H1 (cell line): Measurements from ENCODE around the gene GDE1. TPM values are rescaled to one million over a fixed set of nuclear protein-coding genes. Genes with fewer than 3 reads are reported as not detected.

ENCODE experiments used
- CTCF ChIA-PET: fragments of 300-600 bp; sonication (Branson Sonifier 250); formaldehyde crosslinking; loops from one replicate; lab custom pipeline; 2021; ENCODE audit not compliant: partially characterized antibody; lab: Charles Lee
- POLR2A ChIA-PET: fragments of 300-600 bp; sonication (Branson Sonifier 250); formaldehyde crosslinking; loops from one replicate; lab custom pipeline; 2021; ENCODE audit warnings: inconsistent platforms; ENCODE audit not compliant: partially characterized antibody; lab: Charles Lee
- DNase-seq, 2 experiments: peaks; one replicate each; pipeline versions ENCODE4 v3.0.0 to v3.0.0-alpha.2; 2010 to 2022; ENCODE audit warnings: low spot score in 2 of 2, low read depth in 1 of 2, mixed read lengths in 1 of 2
- FAIRE-seq: peaks from 2 replicates; lab custom pipeline; 2011; peaks lifted over from hg19 to GRCh38; lab: Jason Lieb, UNC
- H2AFZ ChIP-seq: 2 replicates; pipeline ENCODE4 v1.8.1; 2012; ENCODE audit warnings: low read length, inconsistent platforms
- H2AK5ac ChIP-seq: 2 replicates; pipeline ENCODE4 v1.6.1; 2013; ENCODE audit warnings: low read depth, low read length
- H2BK120ac ChIP-seq: replicated peaks from 2 replicates; pipeline ENCODE3; 2013; ENCODE audit warnings: low read depth, low read length, inconsistent platforms
- H2BK12ac ChIP-seq: 2 replicates; pipeline ENCODE4 v1.6.1; 2013; ENCODE audit warnings: low read depth, low read length
- H2BK15ac ChIP-seq: 2 replicates; pipeline ENCODE4 v1.6.1; 2013; ENCODE audit warnings: low read length
- H2BK20ac ChIP-seq: 2 replicates; pipeline ENCODE4 v1.6.1; 2013; ENCODE audit warnings: low read length
- H2BK5ac ChIP-seq: 2 replicates; pipeline ENCODE4 v1.6.1; 2013; ENCODE audit warnings: low read depth, low read length
- H3K14ac ChIP-seq: 2 replicates; pipeline ENCODE4 v1.6.1; 2013; ENCODE audit warnings: inconsistent platforms; ENCODE audit not compliant: insufficient read length
- H3K18ac ChIP-seq: 2 replicates; pipeline ENCODE4 v1.6.1; 2013; ENCODE audit warnings: low read length; ENCODE audit errors: extremely low read depth
- H3K23ac ChIP-seq: 2 replicates; pipeline ENCODE4 v1.6.1; 2013; ENCODE audit warnings: inconsistent platforms; ENCODE audit not compliant: insufficient read length
- H3K23me2 ChIP-seq: 2 replicates; pipeline ENCODE4 v1.6.1; 2013; ENCODE audit warnings: low read depth, low read length
- H3K27ac ChIP-seq: 2 replicates; pipeline ENCODE4 v1.6.1; 2011; ENCODE audit warnings: low read depth, low read length, inconsistent platforms
- H3K27me3 ChIP-seq, 4 experiments: replicated peaks in 1 of 4; 1 replicate in 1 of 4; 2 replicates in 3 of 4; pipeline versions ENCODE4 v1.6.1 to v1.8.1; 2011 to 2013; ENCODE audit warnings: low read length in 3 of 4, mild to moderate bottlenecking in 3 of 4, inconsistent platforms in 2 of 4, mixed read lengths in 2 of 4, moderate library complexity in 1 of 4; ENCODE audit not compliant: control insufficient read depth in 3 of 4, insufficient read depth in 3 of 4; ENCODE audit errors: extremely low read depth in 1 of 4
- H3K36me3 ChIP-seq, 4 experiments: 2 replicates each; pipeline versions ENCODE4 v1.6.1 to v1.8.1; 2011 to 2013; ENCODE audit warnings: mild to moderate bottlenecking in 4 of 4, low read length in 3 of 4, moderate library complexity in 2 of 4, control low read depth in 1 of 4, inconsistent platforms in 1 of 4; ENCODE audit not compliant: insufficient read depth in 4 of 4, control insufficient read depth in 2 of 4
- H3K4ac ChIP-seq: replicated peaks from 2 replicates; pipeline ENCODE3; 2013; ENCODE audit warnings: low read length, low read depth, mixed read lengths, inconsistent platforms; ENCODE audit not compliant: insufficient read length
- H3K4me1 ChIP-seq, 4 experiments: replicated peaks in 1 of 4; 1 replicate in 1 of 4; 2 replicates in 3 of 4; pipeline versions ENCODE4 v1.6.1 to v1.8.1; 2011 to 2013; ENCODE audit warnings: low read length in 3 of 4, inconsistent platforms in 2 of 4, mixed read lengths in 1 of 4; ENCODE audit not compliant: insufficient read depth in 4 of 4, control insufficient read depth in 3 of 4
- H3K4me2 ChIP-seq, 2 experiments: 2 replicates each; pipeline versions ENCODE4 v1.6.1 to v1.8.1; 2011 to 2013; ENCODE audit warnings: low read depth in 2 of 2, low read length in 2 of 2, control low read depth in 1 of 2, inconsistent platforms in 1 of 2, mild to moderate bottlenecking in 1 of 2; ENCODE audit not compliant: insufficient read depth in 1 of 2
- H3K4me3 ChIP-seq, 4 experiments: fragments of 200-600, 300-600 bp in 1 of 4; sonication (generic), shearing (Covaris generic), sonication (Bioruptor Twin) in 1 of 4; 2 replicates each; pipeline versions ENCODE4 v1.5.1 to v1.8.1; 2011 to 2016; ENCODE audit warnings: low read length in 4 of 4, low read depth in 3 of 4, control low read depth in 2 of 4, inconsistent platforms in 2 of 4, mild to moderate bottlenecking in 2 of 4, mixed read lengths in 1 of 4, moderate library complexity in 1 of 4; ENCODE audit not compliant: insufficient read depth in 2 of 4; ENCODE audit errors: extremely low read depth in 1 of 4
- H3K56ac ChIP-seq: replicated peaks from 2 replicates; pipeline ENCODE3; 2013; ENCODE audit warnings: low read depth, mild to moderate bottlenecking, mixed read lengths, low read length, inconsistent platforms; ENCODE audit not compliant: insufficient read length
- H3K79me1 ChIP-seq: 2 replicates; pipeline ENCODE4 v1.6.1; 2013; ENCODE audit warnings: low read depth, low read length, control low read depth
- H3K79me2 ChIP-seq, 2 experiments: 2 replicates each; pipeline versions ENCODE4 v1.6.1 to v1.8.1; 2012 to 2013; ENCODE audit warnings: low read length in 2 of 2, mild to moderate bottlenecking in 2 of 2, inconsistent platforms in 1 of 2; ENCODE audit not compliant: insufficient read depth in 2 of 2, control insufficient read depth in 1 of 2
- H3K9ac ChIP-seq, 4 experiments: replicated peaks in 1 of 4; 1 replicate in 1 of 4; 2 replicates in 3 of 4; pipeline versions ENCODE4 v1.6.1 to v1.8.1; 2011 to 2013; ENCODE audit warnings: low read depth in 3 of 4, low read length in 3 of 4, control low read depth in 2 of 4, mild to moderate bottlenecking in 2 of 4, moderate library complexity in 2 of 4, inconsistent platforms in 1 of 4; ENCODE audit errors: extremely low read depth in 1 of 4
- H3K9me3 ChIP-seq, 2 experiments: 2 replicates each; pipeline versions ENCODE4 v1.6.1 to v1.8.1; 2012 to 2013; ENCODE audit warnings: mild to moderate bottlenecking in 2 of 2, moderate library complexity in 2 of 2, control low read depth in 1 of 2, inconsistent platforms in 1 of 2, low read depth in 1 of 2, low read length in 1 of 2, mixed read lengths in 1 of 2; ENCODE audit not compliant: insufficient read depth in 2 of 2
- H4K20me1 ChIP-seq, 2 experiments: replicated peaks in 1 of 2; 2 replicates each; pipeline versions ENCODE3 to v1.8.1; 2011 to 2013; ENCODE audit warnings: inconsistent platforms in 2 of 2, low read length in 2 of 2, mild to moderate bottlenecking in 1 of 2; ENCODE audit not compliant: insufficient read depth in 2 of 2, control insufficient read depth in 1 of 2
- H4K5ac ChIP-seq: 2 replicates; pipeline ENCODE4 v1.6.1; 2013; ENCODE audit warnings: low read length, low read depth, mixed read lengths, inconsistent platforms; ENCODE audit not compliant: insufficient read length
- H4K8ac ChIP-seq: 2 replicates; pipeline ENCODE4 v1.8.0; 2013; ENCODE audit warnings: mild to moderate bottlenecking, moderate library complexity, low read length, inconsistent platforms; ENCODE audit not compliant: insufficient read depth; ENCODE audit errors: extremely low read depth
- H4K91ac ChIP-seq: replicated peaks from 2 replicates; pipeline ENCODE3; 2013; ENCODE audit warnings: low read length, mixed read lengths, inconsistent platforms; ENCODE audit not compliant: insufficient read length
- BCL11A ChIP-seq, 2 experiments: IDR thresholded peaks; one replicate each; pipeline ENCODE4 v1.6.1; 2011; ENCODE audit warnings: low read depth in 2 of 2, low read length in 2 of 2, mild to moderate bottlenecking in 2 of 2
- CEBPB ChIP-seq: IDR thresholded peaks from 2 replicates; pipeline ENCODE4 v1.6.1; 2012; ENCODE audit warnings: low read depth, low read length
- FOSL1 ChIP-seq: IDR thresholded peaks from 2 replicates; pipeline ENCODE4 v1.6.1; 2011; ENCODE audit warnings: mild to moderate bottlenecking, low read depth, low read length, moderate library complexity; ENCODE audit not compliant: insufficient read depth
- KDM5A ChIP-seq: fragments of 200-600 bp; IDR thresholded peaks from 2 replicates; pipeline ENCODE4 v1.7.1; 2012; ENCODE audit warnings: mild to moderate bottlenecking, low read length, inconsistent platforms, mixed read lengths
- NANOG ChIP-seq: IDR thresholded peaks from 2 replicates; pipeline ENCODE4 v1.6.1; 2011; ENCODE audit warnings: low read length, low read depth, mild to moderate bottlenecking, inconsistent platforms; ENCODE audit not compliant: insufficient read depth, poor library complexity, severe bottlenecking
- POLR2AphosphoS5 ChIP-seq: IDR thresholded peaks from 2 replicates; pipeline ENCODE4 v1.6.1; 2011; ENCODE audit warnings: low read depth, low read length
- RBBP5 ChIP-seq: IDR thresholded peaks from 2 replicates; pipeline ENCODE4 v1.7.1; 2012; ENCODE audit warnings: low read depth, mild to moderate bottlenecking, inconsistent platforms, low read length, moderate library complexity, borderline replicate concordance
- SIN3A ChIP-seq, 2 experiments: IDR thresholded peaks in 1 of 2; conservative IDR thresholded peaks in 1 of 2; 2 replicates each; pipeline ENCODE4 v1.6.1; 2011 to 2012; ENCODE audit warnings: low read length in 2 of 2, improper control_type of control experiment in 1 of 2, low read depth in 1 of 2, mild to moderate bottlenecking in 1 of 2
- TAF7 ChIP-seq: optimal IDR thresholded peaks from 2 replicates; pipeline ENCODE3; 2011; ENCODE audit warnings: low read depth, mild to moderate bottlenecking, inconsistent platforms, low read length, moderate library complexity, borderline replicate concordance
- TCF12 ChIP-seq: IDR thresholded peaks from 2 replicates; pipeline ENCODE4 v1.6.1; 2011; ENCODE audit warnings: low read depth, mild to moderate bottlenecking, low read length
- TEAD4 ChIP-seq: IDR thresholded peaks from 2 replicates; pipeline ENCODE4 v1.6.1; 2012; ENCODE audit warnings: low read depth, low read length, inconsistent platforms, mixed read lengths
- WGBS, 2 experiments: shearing (Covaris generic) in 1 of 2; methylation state at CpG; one replicate each; pipeline versions ENCODE4 v1.1.6 to v1.1.7; 2013 to 2015; ENCODE audit warnings: low lambda C conversion rate in 2 of 2, mixed read lengths in 2 of 2, inconsistent platforms in 1 of 2, low coverage in 1 of 2, missing lambda C conversion rate in 1 of 2; ENCODE audit not compliant: insufficient replicate concordance in 2 of 2, insufficient coverage in 1 of 2, insufficient read length in 1 of 2; ENCODE audit errors: extremely low coverage in 1 of 2, missing lambda C conversion rate in 1 of 2; 5-methylcytosine and 5-hydroxymethylcytosine counted together
- polyA plus RNA-seq, 7 experiments: library from polyadenylated mRNA; depleted of rRNA in 3 of 7; stranded (reverse) in 5 of 7; unstranded in 2 of 7; fragments of >200 nt in 5 of 7; fragments of 200-250 nt in 2 of 7; gene quantifications; 1 replicate in 5 of 7; 2 replicates in 1 of 7; 4 replicates in 1 of 7; pipeline versions ENCODE4 v1.2.1 to v1.2.3, GENCODE V29; 2011 to 2013; ENCODE audit warnings: missing spikeins in 2 of 7, mixed read lengths in 2 of 7
- total RNA-seq: library from RNA; stranded (reverse); fragmentation: NEBNext Ultra II Directional; extraction: Animal tissue kit (Norgen Biotek cat#: 25700); gene quantifications from 2 replicates; pipeline ENCODE4 v1.2.1, GENCODE V29; 2021
- TF ChIP-seq, protein P1 (sequence below): IDR thresholded peaks from 2 replicates; pipeline ENCODE4 v1.6.1; 2011; ENCODE audit warnings: low read length, improper control_type of control experiment

Gene GDE1
- total and polyA plus RNA-seq, 2 of the 8 experiments (the other 6 are each of a cell fraction or from before 2014, with no cell fraction given): 29.2 to 70.8 TPM

- Histone ChIP-seq H4K8ac (no peak overlapping the region), H2BK5ac (no peak overlapping the region), H3K4me2 (no peak overlapping the region), H3K36me3 (no peaks in the 10 kb centered on the region), H3K27ac (no peak overlapping the region), H3K27me3 (no peaks in the 10 kb centered on the region), H3K23ac (no peak overlapping the region), H4K20me1 (peaks cover 0 to 1% of the 10 kb centered on the region in 2 experiments), H3K4ac (no peak overlapping the region), H2AFZ (peak overlapping the region; percentile 68), H3K14ac (no peak overlapping the region), H2BK120ac (no peak overlapping the region), H4K5ac (no peak overlapping the region), H2AK5ac (no peak overlapping the region), H3K9ac (no peak overlapping the region; a peak in 1 of 7 replicates), H3K4me3 (no peak overlapping the region), H2BK15ac (0 out of 2 replicates have a peak overlapping the region, but pooled peaks have one; percentile 31), H3K18ac (no peak overlapping the region), H3K79me2 (no peaks in the 10 kb centered on the region), H2BK12ac (no peak overlapping the region), H3K23me2 (no peaks in the 10 kb centered on the region), H3K79me1 (no peaks in the 10 kb centered on the region), H2BK20ac (no peak overlapping the region), H4K91ac (no peak overlapping the region), H3K9me3 (no peaks in the 10 kb centered on the region), H3K56ac (no peak overlapping the region), H3K4me1 (no peaks in the 10 kb centered on the region)
- DNase-seq (no peak), FAIRE-seq (no peak)
- 82% methylated on average over 9 of the region's 9 CpGs; no CpG with 5 or more reads in 1 of the 2 experiments for WGBS, 2 experiments
- ChIA-PET POLR2A (no interaction called here), CTCF (interaction anchor here (1.2 to 1.4 kb wide), 2 partner anchors 34 to 46 kb away, joined by 4 read pairs; no protein-coding TSS in a partner anchor)
- no peak for TF ChIP-seq TCF12
- TF ChIP-seq, protein P1, sequence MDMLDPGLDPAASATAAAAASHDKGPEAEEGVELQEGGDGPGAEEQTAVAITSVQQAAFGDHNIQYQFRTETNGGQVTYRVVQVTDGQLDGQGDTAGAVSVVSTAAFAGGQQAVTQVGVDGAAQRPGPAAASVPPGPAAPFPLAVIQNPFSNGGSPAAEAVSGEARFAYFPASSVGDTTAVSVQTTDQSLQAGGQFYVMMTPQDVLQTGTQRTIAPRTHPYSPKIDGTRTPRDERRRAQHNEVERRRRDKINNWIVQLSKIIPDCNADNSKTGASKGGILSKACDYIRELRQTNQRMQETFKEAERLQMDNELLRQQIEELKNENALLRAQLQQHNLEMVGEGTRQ: peak; percentile 13; the same call in 1 of the 2 replicates
- TF ChIP-seq NANOG: no peak
- TF ChIP-seq BCL11A (IDR thresholded peaks at IDR 0.05; ENCODE audit: low read depth in 2 of 2, low read length in 2 of 2): no peak
- no peak for TF ChIP-seq RBBP5
- no peak for TF ChIP-seq CEBPB
- no peak for TF ChIP-seq POLR2AphosphoS5
- no peak for TF ChIP-seq FOSL1
- TF ChIP-seq KDM5A: no peak
- no peak for TF ChIP-seq TAF7
- TF ChIP-seq TEAD4: no peak
- TF ChIP-seq SIN3A (conservative IDR thresholded peaks at IDR 0.05 in 1 of 2, IDR thresholded peaks at IDR 0.05 in 1 of 2; ENCODE audit: low read depth in 1 of 2, low read length in 2 of 2): no peak
Measured at GRCh38 chr16:19458722-19459379, 63.0 kb downstream of the GDE1 start.
